HG02678 (cell line): ENCODE measurements around the gene IGLON5.

ENCODE experiments used
- ATAC-seq: cut with Tn5 transposase; IDR thresholded peaks from one replicate; pipeline ENCODE4 v1.9.1; 2021; ENCODE audit warnings: mild to moderate bottlenecking, moderate library complexity; ENCODE audit not compliant: unreplicated experiment

The IGLON5 gene

DNA sequence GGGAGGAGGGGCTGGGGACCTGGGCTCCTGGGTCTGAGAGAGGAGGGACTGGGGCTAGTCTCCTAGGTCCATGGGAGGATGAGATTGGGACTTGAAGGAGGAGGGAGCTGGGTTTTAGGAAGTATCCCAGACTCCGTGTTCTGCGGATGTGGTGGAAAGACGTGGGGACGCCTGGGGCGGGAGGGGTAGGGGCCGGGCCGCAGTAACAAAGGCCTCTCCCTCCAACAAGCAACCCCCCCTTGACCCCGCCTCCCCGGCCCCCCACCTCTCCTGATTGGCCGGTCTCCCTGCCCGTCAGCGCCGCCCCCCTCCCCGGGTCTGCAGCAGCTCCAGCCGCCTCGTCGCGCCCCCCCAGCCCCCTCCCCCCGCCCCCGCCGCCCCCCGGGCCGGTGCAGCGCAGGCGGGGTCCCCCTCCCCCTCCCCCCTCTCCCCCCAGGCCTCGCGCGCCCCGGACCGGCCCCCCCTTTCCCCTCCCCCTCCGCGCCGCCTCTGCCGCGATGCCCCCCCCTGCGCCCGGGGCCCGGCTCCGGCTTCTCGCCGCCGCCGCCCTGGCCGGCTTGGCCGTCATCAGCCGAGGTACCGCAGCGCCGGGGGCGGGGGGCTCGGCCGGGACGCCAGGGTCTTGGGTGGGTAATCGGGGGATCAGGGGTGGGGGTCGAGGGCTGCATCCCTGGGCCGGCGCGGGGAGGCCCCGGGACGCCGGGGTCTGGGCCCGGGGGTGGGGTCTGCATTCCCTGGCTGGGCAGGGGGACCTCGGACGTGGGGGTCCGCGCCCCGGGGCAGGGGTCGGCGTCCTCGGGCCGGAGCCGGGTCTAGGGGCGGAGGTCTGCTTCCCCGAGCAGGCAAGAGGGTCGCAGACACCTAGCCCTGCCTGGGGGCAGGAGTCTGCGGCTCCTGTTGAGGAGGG, at the start of gene IGLON5:
Gene IGLON5 (plus strand): TSS at position 294 of the 907 bp plus-strand sequence. CDS start 204 bp downstream, at position 498.
- ATAC-seq: no peak

- ATAC-seq: no peak
Observed at GRCh38 chr19:51263808-51264207, 47.6 kb upstream of the IGLON5 start.

GRCh38 chr19:51271067-51271466, 40.4 kb upstream of the IGLON5 start:
- ATAC-seq: no peak

DNA sequence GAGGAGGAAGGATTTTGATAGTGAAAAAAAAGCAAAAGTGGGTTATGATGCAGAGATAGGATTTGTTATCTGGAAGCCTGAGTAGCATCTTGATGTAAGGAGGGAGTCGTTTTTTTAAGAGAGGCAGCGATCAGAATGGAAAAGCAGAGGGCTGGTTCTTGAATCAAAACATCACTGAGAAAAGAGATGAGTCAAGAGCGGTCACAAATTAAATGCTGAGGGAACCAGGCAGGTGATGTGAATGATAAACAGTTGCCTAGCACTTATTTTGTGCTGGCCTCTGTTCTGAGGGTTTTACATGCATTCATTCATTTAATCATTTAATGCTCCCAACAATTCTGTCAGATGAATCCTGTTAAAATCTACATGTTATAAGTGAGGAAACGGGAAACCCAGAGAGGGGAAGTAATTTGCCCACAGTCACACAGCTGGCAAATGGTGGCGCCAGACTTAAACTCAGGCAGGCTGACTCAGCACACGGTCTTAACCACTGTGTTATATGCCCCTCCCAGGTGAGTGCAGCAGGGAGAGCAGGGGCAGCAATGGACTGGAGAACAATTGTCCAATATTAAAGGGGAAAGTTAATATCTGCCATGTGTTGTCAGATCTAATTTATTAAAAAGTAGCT, 39.1 kb upstream of the IGLON5 start:
- no peak for ATAC-seq

- ATAC-seq: no peak
Observed at GRCh38 chr19:51274049-51274770, 37.2 kb upstream of the IGLON5 start.

DNA sequence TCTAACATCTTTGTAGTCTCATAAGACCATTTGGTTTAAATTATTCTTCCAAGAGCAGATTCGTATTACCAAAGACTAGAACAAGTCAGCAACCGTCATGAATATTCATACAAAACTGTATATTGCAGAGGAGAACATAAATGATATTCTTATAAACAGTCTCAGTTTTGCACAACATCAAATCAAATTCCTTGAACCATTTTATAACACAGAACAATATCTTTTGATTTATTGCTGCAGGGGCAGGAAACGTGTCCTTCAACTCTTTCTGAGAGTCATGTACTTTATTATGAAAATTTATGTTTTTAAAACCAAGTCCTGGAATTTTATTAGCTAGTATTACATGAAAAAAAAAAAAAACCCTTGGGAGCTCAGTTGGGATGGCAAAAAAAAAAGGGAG, 34.3 kb upstream of the IGLON5 start:
- ATAC-seq: no peak

- no peak for ATAC-seq
Observed at GRCh38 chr19:51282335-51282734, 29.1 kb upstream of the IGLON5 start.

GRCh38 chr19:51285682-51286081, 25.8 kb upstream of the IGLON5 start:
- ATAC-seq: no peak

DNA sequence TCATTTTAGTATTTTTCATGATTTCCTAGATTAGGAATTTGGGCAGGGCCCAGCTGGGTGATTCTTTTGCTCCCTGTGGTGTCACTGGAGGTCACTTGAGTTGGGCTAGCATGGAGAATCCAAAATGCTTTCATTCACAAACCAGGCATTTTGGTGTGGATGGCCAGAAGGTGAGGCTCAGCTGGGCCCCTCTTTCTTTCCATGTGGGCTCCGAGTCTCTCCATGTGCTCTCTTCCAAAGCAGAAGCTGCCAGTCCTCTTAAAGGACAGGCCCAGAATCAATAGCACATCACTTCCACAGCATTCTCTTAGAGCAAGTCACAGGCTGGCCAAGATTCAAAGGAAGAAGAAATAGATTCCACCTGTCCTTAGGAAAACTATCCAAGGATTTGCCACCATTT, 21.8 kb upstream of the IGLON5 start:
- ATAC-seq: no peak

GRCh38 chr19:51292971-51293370, 18.5 kb upstream of the IGLON5 start:
- no peak for ATAC-seq

GRCh38 chr19:51293571-51294210, 17.8 kb upstream of the IGLON5 start:
- no peak for ATAC-seq

DNA sequence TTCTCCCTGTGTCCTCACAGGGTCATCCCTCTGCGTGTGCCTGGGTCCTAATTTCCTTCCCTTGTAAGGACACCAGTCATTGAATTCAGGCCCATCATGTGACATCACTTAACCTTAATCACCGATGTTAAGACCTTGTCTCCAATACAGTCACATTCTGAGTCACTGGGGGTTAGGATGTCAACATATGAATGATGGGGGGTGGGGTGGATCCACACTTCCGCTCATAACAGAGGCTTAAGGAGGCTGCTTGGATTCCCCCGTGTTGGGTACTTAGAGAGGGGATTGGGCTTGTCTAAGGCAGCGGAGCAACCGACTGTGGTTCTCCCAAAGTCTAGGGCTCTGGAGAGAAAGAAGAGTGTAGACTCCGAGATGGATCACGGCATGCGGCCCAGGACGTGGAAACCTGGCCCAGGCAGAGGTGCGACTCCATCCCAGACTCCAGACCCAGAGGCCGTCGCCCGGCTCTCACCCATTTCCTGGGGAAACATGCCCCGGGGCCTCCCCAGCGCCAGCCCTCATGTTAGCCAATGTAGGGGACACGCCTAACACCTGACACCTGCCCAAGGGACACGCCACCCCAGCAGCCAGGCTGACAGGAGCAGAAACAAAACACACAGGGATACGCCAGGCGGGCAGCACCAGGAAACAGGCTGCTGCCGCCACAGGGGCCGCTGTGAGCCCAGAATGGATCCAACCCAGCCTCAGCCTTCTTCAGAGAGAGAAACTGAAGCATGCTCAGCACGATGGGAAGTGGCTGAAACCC, 17.1 kb upstream of the IGLON5 start:
- ATAC-seq: no peak

DNA sequence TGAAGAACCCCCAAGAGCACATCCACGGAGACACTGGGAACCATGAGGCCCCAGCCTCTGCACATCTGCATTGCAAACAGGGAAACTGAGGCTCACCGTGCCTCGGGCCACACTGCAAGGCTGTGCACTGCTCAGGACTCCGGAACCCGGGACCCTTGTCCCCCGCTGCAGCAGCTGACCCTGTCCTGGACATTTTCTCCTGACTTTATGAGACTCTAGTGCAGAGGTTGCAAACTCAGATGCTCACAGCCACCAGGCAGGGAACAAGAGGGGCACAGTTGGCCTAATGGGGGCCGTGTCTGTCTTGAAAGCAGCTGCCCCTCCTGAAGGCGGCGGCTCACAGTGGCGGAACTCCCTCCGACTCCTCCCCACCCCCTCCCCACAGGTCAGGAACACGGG, 16.5 kb upstream of the IGLON5 start:
- no peak for ATAC-seq

DNA sequence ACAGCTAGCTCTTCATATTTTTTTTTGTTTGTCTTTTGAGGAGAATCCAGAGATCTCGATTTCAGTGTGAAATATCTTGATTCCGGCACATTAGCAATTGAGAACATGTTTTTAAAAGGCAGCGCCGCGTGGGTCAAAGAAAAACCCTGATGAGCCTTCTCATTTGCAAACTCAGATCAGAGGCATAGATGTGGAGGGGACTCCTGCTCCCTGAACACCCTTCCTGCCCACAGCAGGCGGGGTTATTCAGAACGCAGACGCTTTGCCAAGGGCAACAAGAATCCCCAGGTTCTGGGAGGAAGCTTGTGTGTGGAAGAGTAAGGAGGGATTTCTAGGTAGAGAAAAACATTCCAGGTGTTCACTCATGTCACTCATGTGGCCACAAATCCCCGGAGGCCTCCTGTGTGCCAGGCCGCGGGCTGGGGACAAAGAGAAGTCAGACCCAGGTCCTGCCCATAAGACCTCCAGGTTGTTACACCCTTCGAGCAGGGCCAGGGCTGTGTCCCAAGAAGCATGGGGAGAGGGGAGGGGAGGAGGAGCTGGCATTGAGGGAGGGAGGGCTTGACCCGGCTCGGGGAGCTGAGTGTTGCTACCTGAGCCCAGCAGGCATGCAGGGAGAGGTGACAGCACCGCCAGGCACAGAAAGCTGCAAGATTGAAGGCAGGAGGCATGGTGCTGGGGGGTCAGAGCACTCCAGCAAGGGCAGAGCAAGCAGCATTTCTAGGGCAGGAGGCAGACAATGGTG, 15.9 kb upstream of the IGLON5 start:
- ATAC-seq: no peak

GRCh38 chr19:51296336-51297093, 14.9 kb upstream of the IGLON5 start:
- no peak for ATAC-seq

DNA sequence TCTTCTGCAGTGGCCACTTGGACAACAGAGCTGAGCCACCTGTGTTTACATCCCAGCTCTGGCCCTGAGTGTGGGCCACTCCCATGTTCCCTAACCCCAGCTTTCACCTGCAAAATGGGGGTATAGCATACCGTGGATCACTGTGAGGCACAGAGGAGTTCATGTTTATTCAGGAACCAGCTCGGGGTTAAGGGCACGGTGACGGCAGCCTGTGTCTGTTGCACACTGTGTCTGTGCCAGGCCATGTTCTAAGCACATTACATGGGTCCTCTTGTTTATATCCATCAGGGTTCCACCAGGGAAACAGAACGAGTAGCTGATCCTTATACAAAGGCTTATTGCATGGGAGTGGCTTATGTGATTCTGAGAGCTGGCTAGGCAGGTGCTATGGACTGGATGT, 14.0 kb upstream of the IGLON5 start:
- no peak for ATAC-seq

GRCh38 chr19:51301266-51301665, 10.2 kb upstream of the IGLON5 start:
- no peak for ATAC-seq

- no peak for ATAC-seq
Observed at GRCh38 chr19:51305479-51305878, 6.0 kb upstream of the IGLON5 start.

- ATAC-seq: no peak
Observed at GRCh38 chr19:51316688-51317087, 5.2 kb downstream of the IGLON5 start.
